HEK293 (cell line): ENCODE results near the gene ESRRG.

Experiments used
- HOXA7 ChIP-seq: sonication (generic); formaldehyde crosslinking; IDR thresholded peaks from 2 replicates; pipeline ENCODE4 v1.8.1; 2022; ENCODE audit warnings: missing genetic modification reagents, borderline replicate concordance
- PRDM4 ChIP-seq: fragments of 450-650 bp; formaldehyde crosslinking; IDR thresholded peaks from 2 replicates; pipeline ENCODE4 v1.5.1; 2017; ENCODE audit warnings: missing biosample characterization, missing genetic modification characterization

- no peak for TF ChIP-seq HOXA7 (CRISPR knock-in tag)
- TF ChIP-seq PRDM4 (tag by site-specific recombination) = no peak
Measured at GRCh38 chr1:216731562-216731961, 8.3 kb upstream of the ESRRG start.
